Measurements from ENCODE around the gene IL21R.
"Not testable (repeated sequence)": the region's sequence is repeated elsewhere in the genome, so short reads cannot be mapped to it uniquely, and the experiment has no call there.

IL21R gene

DNA sequence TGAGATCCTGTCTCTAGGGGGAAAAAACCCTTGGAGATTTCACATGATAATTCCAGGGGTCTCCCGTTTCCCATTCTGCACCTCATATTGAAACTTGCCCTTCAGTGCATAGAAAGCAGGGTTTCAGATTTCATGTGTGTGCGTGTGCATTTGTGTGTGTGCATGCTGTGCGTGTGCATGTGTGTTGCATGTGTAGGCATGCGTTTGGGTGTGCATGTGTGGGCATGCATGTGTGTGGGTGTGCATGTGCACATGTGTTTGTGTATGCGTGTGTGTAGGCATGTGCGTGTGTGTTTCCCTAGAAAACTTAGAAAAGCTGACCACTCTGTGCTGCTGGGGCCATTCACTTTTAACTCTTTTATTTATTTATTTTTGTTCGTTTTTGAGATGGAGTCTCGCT, 40.0 kb downstream of the IL21R start:
- DNase-seq (ENCODE audit: low read depth in 2 of 2, low spot score in 1 of 2): no peak

DNA sequence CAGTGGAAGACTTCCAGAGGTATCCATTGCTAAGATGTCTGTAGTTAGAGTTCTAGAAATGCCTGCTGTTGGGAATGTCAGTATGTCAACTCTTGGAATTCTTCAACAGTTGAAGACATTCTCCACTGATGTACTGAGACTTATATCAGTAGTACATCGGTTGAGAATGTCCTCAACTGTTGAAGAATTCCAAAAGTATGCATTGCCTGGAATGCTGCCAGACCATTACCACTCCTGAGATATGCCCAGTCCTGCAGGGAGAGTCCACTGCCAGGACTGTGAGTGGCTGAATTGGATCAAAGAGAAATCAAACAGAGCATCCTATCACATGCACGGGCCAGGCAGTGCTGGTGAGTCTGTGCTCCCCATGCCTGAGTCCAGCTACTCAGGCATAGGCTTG, 42.0 kb downstream of the IL21R start:
- no peak for DNase-seq (ENCODE audit: low read depth in 2 of 2, low spot score in 1 of 2)

DNA sequence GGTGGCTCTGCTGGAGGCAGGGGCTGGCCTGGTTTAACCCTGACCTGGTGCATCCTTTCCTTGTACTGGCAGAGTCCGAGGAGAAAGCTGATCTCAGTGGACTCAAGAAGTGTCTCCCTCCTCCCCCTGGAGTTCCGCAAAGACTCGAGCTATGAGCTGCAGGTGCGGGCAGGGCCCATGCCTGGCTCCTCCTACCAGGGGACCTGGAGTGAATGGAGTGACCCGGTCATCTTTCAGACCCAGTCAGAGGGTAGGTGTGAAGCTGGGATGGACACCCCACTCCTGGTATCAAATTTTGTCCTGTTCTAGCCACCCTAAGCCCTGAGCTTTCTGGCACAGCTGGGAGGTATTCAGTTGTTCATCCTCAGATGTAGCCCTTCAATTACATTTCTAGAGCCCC, 42.5 kb downstream of the IL21R start:
- no peak for DNase-seq (ENCODE audit: low read depth in 2 of 2, low spot score in 1 of 2)

DNA sequence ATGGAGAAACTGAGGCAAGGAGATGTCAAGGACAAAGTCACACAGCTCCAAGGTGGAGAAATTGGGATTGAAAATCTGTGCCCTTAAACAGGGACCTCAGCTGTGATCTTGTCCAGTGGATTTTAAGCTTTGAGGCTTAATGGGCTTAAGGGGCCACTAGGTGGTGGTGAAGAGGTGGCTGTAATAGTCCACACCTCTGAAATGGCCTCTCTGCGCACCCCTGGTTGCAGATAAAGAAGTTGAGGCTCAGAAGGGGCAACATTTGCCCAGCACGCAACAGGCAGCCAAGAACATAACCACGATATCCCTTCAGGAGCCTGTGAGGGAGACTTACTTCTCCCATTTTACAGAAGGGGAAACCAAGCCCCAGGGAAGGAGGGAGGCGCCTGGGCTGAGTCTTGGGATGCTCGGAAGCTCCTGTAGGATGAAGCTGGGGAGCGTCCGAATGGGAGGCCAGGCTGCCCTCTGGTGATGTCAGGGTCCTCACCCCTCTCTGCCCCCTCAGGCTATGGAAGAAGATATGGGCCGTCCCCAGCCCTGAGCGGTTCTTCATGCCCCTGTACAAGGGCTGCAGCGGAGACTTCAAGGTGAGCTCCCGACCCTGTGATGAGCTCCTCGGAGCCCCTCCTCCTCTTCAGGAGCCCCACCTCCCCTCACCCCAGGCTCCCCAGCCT, 43.7 kb downstream of the IL21R start:
- no peak for DNase-seq (ENCODE audit: low read depth in 2 of 2, low spot score in 1 of 2)

DNA sequence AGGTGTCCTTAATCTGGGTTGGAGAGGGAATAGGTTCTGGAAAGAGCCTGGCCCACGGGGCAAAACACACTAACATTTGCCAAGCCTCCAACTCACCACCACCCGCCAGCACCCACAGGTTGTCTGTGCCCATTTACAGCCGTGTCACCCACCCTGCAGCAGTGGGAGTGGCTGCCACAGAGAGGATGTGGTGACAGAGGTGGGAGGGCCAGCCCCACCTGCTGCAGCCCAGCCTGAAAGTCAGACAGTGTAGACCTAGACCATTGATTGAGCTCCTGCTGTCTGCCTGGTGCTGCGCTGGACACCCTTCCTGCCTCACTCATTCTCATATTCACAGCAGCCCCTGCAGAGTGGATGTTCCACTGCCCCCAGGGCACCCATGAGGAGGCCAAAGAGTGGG, 44.7 kb downstream of the IL21R start:
- peak; percentile 64 to 75 for DNase-seq (ENCODE audit: low read depth in 2 of 2, low spot score in 1 of 2)

DNA sequence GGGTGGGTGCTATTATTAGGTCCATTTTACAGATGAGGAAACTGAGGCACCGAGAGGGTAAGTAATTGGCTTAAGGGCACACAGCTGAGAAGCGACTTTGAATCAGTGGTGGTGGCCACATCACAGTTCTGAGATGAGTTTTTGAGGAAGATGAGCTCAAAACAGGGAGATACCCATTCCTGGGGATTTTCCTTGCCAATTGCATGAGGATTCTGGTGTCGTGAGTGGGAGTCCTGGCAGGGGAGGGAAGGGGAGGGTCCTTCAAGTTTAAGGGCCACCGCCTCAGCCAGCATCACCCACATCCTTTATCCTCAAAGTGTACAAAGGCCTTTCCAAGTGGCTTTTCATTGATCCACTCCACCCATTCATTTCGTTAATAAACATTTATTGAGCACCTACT, 45.3 kb downstream of the IL21R start:
- no peak for DNase-seq (ENCODE audit: low read depth in 2 of 2, low spot score in 1 of 2)

- no peak for DNase-seq (ENCODE audit: low read depth in 2 of 2, low spot score in 1 of 2)
Measured at GRCh38 chr16:27448532-27449433, 46.8 kb downstream of the IL21R start.

- DNase-seq (ENCODE audit: low read depth in 2 of 2, low spot score in 1 of 2): peak; percentile 74 to 88
Measured at GRCh38 chr16:27449434-27450195, 47.6 kb downstream of the IL21R start.

GRCh38 chr16:27450196-27450549, 48.2 kb downstream of the IL21R start:
- no peak for DNase-seq (ENCODE audit: low read depth in 2 of 2, low spot score in 1 of 2)

GRCh38 chr16:27452569-27453493, 50.9 kb downstream of the IL21R start:
- no peak for DNase-seq (ENCODE audit: low read depth in 2 of 2, low spot score in 1 of 2)

DNA sequence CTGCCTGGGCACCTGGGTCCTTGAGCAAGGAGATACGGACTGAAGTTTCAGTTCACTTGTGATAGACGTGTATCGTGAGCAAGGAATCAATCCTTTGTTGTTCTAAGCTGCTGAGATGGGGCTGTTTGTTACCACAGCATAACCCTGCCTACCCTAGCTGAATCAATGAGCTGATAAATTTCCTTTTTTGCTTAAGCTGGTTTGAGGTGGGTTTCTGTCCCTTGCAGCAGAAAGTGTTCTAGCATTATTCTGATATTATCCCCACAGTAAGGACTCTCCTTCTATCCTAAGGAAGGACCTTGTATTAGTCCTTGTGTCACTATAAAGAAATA, 51.5 kb downstream of the IL21R start:
- no peak for DNase-seq (ENCODE audit: low read depth in 2 of 2, low spot score in 1 of 2)

DNA sequence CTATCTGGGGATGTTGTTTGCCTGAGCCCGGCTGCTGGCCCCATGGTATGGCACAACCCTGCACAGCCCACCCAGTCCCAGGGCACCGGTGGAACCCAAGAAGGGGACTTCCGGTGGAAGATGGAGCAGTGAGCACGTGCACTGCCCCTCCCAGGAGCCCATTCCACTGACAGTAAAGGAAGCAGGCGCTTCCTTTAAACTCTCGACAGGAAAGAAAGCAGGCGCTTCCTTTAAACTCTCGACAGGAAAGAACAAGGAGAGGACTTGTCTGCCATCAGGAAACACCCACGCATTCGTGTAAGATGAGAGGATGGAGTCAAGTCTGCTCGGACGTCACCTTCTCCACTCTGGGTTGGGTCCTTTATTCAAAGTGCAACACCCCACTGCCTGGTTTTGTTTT, 53.7 kb downstream of the IL21R start:
- no peak for DNase-seq (ENCODE audit: low read depth in 2 of 2, low spot score in 1 of 2)

DNA sequence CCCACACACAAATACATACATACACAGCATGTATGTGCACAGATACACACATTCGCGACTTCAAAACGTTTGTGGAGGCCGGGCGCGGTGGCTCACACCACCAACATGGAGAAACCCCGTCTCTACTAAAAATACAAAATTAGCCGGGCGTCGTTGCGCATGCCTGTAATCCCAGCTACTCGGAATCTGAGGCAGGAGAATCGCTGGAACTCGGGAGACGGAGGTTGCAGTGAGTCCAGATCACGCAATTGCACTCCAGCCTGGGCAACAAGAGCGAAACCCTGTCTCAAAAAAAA, 55.6 kb downstream of the IL21R start:
- not testable (repeated sequence) for DNase-seq (ENCODE audit: low read depth in 2 of 2, low spot score in 1 of 2)

DNA sequence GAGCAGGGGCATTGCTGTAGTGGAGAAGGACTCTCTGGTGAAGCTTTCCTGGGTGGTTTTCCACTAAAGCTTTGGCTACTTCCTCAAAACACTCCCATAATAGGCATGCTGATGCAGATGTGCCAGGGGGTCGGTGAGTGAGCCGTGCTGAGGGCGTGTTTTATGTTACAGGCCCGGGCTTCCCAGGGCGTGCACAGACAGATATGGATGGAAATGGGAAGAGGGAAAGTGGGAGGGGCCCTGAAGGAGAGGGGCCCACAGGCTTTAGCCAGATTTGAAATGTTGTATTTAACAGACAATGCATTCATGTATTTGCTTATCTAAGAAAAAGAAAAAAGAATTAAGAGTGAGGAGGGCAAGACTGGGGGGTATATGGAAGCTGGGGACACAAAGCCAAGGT, 56.3 kb downstream of the IL21R start:
- no peak for DNase-seq (ENCODE audit: low read depth in 2 of 2, low spot score in 1 of 2)

DNA sequence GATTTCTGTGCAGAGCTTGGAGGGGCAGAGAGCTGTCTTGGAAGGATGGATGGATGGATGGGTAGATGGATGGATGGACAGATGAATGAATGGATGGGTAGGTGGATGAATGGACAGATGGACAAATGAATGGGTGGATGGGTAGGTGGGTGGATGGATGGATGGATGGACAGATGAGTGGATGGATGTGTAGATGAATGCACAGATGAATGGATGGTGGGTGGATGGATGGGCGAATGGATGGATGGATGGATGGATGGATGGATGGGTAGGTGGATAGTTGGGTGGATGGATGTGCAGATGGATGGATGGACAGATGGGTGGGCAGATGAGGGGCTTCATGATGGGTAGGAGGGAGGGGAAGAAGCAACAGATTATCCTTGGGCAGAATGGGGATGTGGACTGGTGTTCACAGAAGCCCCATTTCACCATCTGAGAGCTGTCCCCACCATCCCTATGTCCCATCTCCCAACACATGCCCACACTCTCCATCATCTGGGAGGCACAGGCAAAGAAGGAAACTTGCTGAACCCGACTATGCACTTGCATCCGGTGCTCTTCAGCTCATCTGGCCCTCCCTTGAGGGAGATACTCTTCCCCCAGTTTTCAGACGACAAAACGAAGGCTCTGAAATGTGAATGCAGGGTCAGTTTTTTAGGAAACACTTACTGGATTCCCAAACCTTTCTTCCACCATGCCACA, 57.2 kb downstream of the IL21R start:
- no peak for DNase-seq (ENCODE audit: low read depth in 2 of 2, low spot score in 1 of 2)

DNA sequence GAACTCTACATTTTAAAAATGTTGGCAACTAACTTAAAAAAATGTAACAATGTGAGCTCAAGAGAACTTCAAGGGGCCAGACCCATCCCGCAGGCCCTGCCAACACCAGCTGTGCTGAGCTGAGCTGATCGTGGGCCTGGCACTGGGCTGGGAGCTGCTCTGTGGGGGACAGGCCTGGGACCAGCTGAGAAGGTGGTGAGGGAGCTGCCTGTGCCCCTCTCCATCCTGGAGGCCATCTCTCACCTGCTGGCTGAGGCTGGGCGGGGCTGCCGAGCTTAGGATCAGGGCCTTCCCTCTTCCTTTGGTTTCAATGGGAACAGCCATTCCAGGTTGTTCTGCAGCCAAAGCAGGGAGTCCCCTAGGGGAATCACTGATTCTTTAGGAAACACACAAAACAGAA, 58.2 kb downstream of the IL21R start:
- no peak for DNase-seq (ENCODE audit: low read depth in 2 of 2, low spot score in 1 of 2)

- no peak for DNase-seq (ENCODE audit: low read depth in 2 of 2, low spot score in 1 of 2)
Measured at GRCh38 chr16:27460663-27461482, 58.9 kb downstream of the IL21R start.

DNA sequence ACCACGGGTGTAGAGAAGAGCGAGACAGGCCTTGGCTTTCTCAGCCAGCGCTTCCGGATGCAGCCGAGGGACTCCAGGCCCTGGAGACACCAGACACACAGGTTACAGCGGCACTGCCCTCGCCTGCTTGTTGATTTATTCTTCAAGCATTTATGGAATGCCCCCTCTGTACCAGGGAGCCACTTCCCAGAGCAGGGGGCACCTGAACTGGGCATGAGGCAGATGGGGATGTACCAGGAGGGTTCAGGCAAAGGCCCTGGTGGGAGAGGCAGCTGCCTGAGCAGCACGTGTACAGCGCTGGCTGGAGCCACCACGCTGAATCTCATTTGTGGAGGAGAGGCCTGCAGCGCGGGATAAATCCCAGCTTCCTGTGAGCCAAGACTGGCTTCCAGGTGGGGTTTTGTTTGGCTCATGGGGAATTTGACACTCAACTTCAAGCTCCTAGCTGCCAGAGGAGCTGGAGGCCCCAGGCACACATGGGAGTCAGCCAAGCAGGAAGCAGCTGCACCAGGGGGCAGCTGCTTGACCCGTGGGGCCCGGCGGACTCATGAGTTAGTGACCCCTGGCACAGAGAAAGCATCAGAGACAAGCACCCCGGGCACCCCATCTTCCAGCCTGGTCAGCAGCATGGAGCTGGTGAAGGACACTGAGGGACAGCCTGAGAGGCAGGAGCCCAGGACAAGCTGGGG, 59.7 kb downstream of the IL21R start:
- no peak for DNase-seq (ENCODE audit: low read depth in 2 of 2, low spot score in 1 of 2)

DNA sequence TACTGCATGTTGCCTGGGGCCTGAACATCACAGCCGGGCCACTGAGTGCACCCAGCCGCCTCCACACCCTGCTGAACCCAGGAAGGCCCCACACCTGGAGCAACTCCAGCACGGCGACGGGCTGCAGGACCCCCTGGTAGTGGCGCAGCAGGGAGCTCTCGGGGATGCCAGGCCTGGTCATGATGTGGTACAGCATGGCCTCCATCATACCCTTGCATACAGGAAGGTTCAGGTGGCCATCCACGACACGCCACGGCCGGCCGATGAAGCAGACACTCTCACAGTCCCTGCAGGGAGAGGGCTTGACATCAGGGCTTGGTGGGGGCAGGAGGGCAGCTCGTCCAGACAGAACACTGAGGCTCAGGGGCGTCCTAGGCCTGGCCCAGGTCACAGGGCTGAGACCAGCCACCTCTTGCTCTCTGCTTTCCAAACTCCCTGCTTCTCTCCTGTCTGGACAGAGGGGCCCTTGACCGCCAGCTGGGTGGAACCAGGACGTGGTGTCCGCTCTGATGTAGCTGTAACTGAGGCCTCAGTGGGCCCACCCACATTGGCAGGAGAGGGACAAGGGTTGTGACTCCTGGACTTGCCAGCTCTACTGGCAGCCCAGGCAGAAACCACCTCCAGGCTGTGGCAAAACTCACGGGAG, 60.3 kb downstream of the IL21R start:
- no peak for DNase-seq (ENCODE audit: low read depth in 2 of 2, low spot score in 1 of 2)

All from stimulated activated CD8-positive, alpha-beta memory T cell treated with anti-CD3 and anti-CD28 coated beads, Interleukin-4, amount 100 ng/mL, for 4 hours (primary cell).